Measurements from ENCODE around the gene EGF.

Gene EGF

DNA sequence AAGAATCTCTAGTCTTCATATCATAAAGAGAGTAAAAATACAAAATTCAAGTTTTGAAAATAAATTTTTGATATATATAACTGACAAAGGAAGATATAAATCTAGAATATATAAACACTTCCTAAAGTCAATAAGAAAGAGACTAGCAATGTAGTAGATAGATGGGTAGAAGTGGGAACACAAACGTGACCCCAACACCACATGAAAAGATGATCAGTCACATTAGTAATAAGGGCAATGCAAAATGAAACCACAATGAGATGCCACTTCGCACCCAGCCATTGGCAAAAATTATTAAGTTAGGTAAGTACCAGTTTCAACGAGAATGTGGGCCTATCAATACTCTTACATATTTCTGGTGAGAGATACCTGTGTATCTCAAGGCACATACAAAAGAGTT, 106.5 kb downstream of the EGF start:
- no peaks in the 10 kb centered on the region for H3K27me3 ChIP-seq (ENCODE audit: insufficient read depth, poor library complexity, severe bottlenecking)
- no peaks in the 10 kb centered on the region for H3K4me1 ChIP-seq (ENCODE audit: insufficient read depth, poor library complexity, severe bottlenecking)
- no peak overlapping the region for H3K4me3 ChIP-seq (ENCODE audit: severe bottlenecking)
- H3K9me3 ChIP-seq (ENCODE audit: severe bottlenecking), result no peaks in the 10 kb centered on the region
- no peak for ATAC-seq (ENCODE audit: low read depth)
- H3K36me3 ChIP-seq (ENCODE audit: low read depth), result no peaks in the 10 kb centered on the region
- no peak for DNase-seq (ENCODE audit: low spot score)
- TF ChIP-seq, protein P1, sequence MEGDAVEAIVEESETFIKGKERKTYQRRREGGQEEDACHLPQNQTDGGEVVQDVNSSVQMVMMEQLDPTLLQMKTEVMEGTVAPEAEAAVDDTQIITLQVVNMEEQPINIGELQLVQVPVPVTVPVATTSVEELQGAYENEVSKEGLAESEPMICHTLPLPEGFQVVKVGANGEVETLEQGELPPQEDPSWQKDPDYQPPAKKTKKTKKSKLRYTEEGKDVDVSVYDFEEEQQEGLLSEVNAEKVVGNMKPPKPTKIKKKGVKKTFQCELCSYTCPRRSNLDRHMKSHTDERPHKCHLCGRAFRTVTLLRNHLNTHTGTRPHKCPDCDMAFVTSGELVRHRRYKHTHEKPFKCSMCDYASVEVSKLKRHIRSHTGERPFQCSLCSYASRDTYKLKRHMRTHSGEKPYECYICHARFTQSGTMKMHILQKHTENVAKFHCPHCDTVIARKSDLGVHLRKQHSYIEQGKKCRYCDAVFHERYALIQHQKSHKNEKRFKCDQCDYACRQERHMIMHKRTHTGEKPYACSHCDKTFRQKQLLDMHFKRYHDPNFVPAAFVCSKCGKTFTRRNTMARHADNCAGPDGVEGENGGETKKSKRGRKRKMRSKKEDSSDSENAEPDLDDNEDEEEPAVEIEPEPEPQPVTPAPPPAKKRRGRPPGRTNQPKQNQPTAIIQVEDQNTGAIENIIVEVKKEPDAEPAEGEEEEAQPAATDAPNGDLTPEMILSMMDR (IDR thresholded peaks at IDR 0.05; ENCODE audit: poor library complexity, severe bottlenecking), result no peak
- H3K27ac ChIP-seq (ENCODE audit: poor library complexity, severe bottlenecking), result no peak overlapping the region

GRCh38 chr4:110020139-110020538, 107.5 kb downstream of the EGF start:
- Histone ChIP-seq H3K4me3 (ENCODE audit: severe bottlenecking) (no peak overlapping the region), H3K27me3 (ENCODE audit: insufficient read depth, poor library complexity, severe bottlenecking) (no peaks in the 10 kb centered on the region), H3K36me3 (ENCODE audit: low read depth) (no peaks in the 10 kb centered on the region), H3K9me3 (ENCODE audit: severe bottlenecking) (no peaks in the 10 kb centered on the region), H3K27ac (ENCODE audit: poor library complexity, severe bottlenecking) (no peak overlapping the region), H3K4me1 (ENCODE audit: insufficient read depth, poor library complexity, severe bottlenecking) (no peaks in the 10 kb centered on the region)
- DNase-seq (ENCODE audit: low spot score) (no peak), ATAC-seq (ENCODE audit: low read depth) (no peak)
- TF ChIP-seq, protein P1 (IDR thresholded peaks at IDR 0.05; ENCODE audit: poor library complexity, severe bottlenecking), result no peak

DNA sequence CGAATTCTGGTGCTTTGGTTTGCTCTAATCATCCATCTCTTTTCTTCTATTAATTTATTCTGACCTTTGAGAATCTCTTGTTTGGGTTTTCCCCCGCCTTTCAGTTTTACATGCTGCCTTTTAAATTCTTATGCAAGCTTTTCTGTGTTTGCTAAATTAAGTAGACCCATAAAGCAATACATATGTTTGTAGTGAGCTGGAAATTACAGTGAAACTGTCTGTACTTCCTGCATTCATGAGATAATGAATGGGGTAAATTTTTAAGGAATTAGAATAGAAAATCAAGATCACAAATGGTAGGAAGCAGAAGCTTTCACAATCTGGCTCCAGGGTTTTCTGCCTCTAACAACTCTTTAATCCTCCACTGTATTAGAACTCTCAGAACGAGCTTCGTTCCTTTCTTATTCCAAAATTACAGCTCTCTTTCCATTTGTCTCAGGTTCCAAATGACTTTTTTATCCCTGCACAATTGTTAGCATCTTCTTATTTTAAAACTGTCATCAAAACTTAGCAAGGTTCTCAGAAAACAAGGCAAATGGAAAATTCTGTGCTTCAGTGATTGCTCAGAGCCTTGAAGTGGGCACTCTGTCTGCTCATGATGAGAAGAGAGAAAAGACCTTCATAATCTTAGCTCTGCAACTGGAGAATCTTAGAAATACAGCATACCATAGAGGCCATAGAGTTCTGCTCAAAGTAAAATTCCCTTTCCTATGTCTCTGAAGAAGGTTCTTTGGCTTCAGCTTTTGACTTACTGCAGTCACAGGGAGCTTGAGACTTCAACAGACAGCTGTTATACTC, 108.2 kb downstream of the EGF start:
- no peaks in the 10 kb centered on the region for H3K9me3 ChIP-seq (ENCODE audit: severe bottlenecking)
- DNase-seq (ENCODE audit: low spot score) (no peak), ATAC-seq (ENCODE audit: low read depth) (no peak)
- no peaks in the 10 kb centered on the region for H3K27me3 ChIP-seq (ENCODE audit: insufficient read depth, poor library complexity, severe bottlenecking)
- H3K36me3 ChIP-seq (ENCODE audit: low read depth), result no peaks in the 10 kb centered on the region
- H3K4me3 ChIP-seq (ENCODE audit: severe bottlenecking), result no peak overlapping the region
- no peaks in the 10 kb centered on the region for H3K4me1 ChIP-seq (ENCODE audit: insufficient read depth, poor library complexity, severe bottlenecking)
- no peak overlapping the region for H3K27ac ChIP-seq (ENCODE audit: poor library complexity, severe bottlenecking)
- TF ChIP-seq, protein P1 (IDR thresholded peaks at IDR 0.05; ENCODE audit: poor library complexity, severe bottlenecking), result no peak

DNA sequence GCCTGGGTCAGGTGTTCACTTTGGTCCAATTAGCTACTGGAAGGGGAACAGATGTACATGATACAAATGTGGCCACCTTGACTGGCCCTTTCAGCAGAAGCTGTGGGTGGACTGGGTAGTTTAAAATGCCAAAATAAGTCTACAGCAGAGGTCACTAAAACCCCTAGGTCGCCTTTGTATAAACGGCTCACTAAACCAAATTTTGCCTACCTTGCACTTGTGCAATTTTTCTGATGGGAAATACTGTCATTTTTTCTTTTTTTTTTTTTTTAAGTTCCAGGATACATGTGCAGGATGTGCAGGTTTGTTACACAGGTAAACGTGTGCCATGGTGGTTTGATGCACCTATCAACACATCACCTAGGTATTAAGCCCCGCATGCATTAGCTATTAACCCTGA, 109.8 kb downstream of the EGF start:
- Histone ChIP-seq H3K4me1 (ENCODE audit: insufficient read depth, poor library complexity, severe bottlenecking) (no peaks in the 10 kb centered on the region), H3K9me3 (ENCODE audit: severe bottlenecking) (no peaks in the 10 kb centered on the region), H3K36me3 (ENCODE audit: low read depth) (no peaks in the 10 kb centered on the region), H3K27me3 (ENCODE audit: insufficient read depth, poor library complexity, severe bottlenecking) (no peaks in the 10 kb centered on the region), H3K4me3 (ENCODE audit: severe bottlenecking) (no peak overlapping the region), H3K27ac (ENCODE audit: poor library complexity, severe bottlenecking) (no peak overlapping the region)
- no peak for DNase-seq (ENCODE audit: low spot score)
- no peak for ATAC-seq (ENCODE audit: low read depth)
- TF ChIP-seq, protein P1 (IDR thresholded peaks at IDR 0.05; ENCODE audit: poor library complexity, severe bottlenecking), result no peak

GRCh38 chr4:110025056-110025455, 112.4 kb downstream of the EGF start:
- ATAC-seq (ENCODE audit: low read depth) (no peak), DNase-seq (ENCODE audit: low spot score) (no peak)
- Histone ChIP-seq H3K9me3 (ENCODE audit: severe bottlenecking) (no peaks in the 10 kb centered on the region), H3K36me3 (ENCODE audit: low read depth) (no peaks in the 10 kb centered on the region), H3K4me3 (ENCODE audit: severe bottlenecking) (no peak overlapping the region), H3K27me3 (ENCODE audit: insufficient read depth, poor library complexity, severe bottlenecking) (no peaks in the 10 kb centered on the region), H3K27ac (ENCODE audit: poor library complexity, severe bottlenecking) (no peak overlapping the region), H3K4me1 (ENCODE audit: insufficient read depth, poor library complexity, severe bottlenecking) (no peaks in the 10 kb centered on the region)
- TF ChIP-seq, protein P1 (IDR thresholded peaks at IDR 0.05; ENCODE audit: poor library complexity, severe bottlenecking), result no peak
